K562 (cell line): ENCODE results near the gene OXT. TPM values are rescaled to one million over a fixed set of nuclear protein-coding genes. Genes with fewer than 3 reads are reported as not detected.

Experiments
- DLX4 ChIP-seq: fragments of 250-450 bp; sonication (Bioruptor Pico); IDR thresholded peaks from 2 replicates; pipeline ENCODE4 v1.6.1; 2021; ENCODE audit warnings: mild to moderate bottlenecking
- ETV1 ChIP-seq: fragments of 450-650 bp; conservative IDR thresholded peaks from 2 replicates; pipeline ENCODE4 v1.6.1; 2016; ENCODE audit warnings: missing genetic modification characterization, control low read depth, low read depth, missing compliant biosample characterization
- ILK ChIP-seq: fragments of 450-650 bp; IDR thresholded peaks from 2 replicates; pipeline ENCODE4 v1.6.1; 2016; ENCODE audit warnings: missing genetic modification characterization, low read depth, mild to moderate bottlenecking, missing compliant biosample characterization, moderate library complexity, borderline replicate concordance
- MTA2 ChIP-seq: fragments of 450-650 bp; IDR thresholded peaks from 2 replicates; pipeline ENCODE4 v1.6.1; 2016; ENCODE audit warnings: low read depth
- NEUROD1 ChIP-seq: fragments of 150-350 bp; IDR thresholded peaks from 2 replicates; pipeline ENCODE4 v1.6.1; 2014; ENCODE audit warnings: borderline replicate concordance, low read length, low read depth; ENCODE audit not compliant: partially characterized antibody
- polyA plus RNA-seq, 8 experiments: library from polyadenylated mRNA; depleted of rRNA in 4 of 8; stranded (reverse) in 5 of 8; unstranded in 3 of 8; fragments of >200 nt; fragmentation: Nextera tagmentation in 2 of 8; fragmentation: Illumina TruSeq in 1 of 8; extraction: Ambion mirVana in 2 of 8; extraction: Trizol in 1 of 8; gene quantifications; 2 replicates each; pipeline versions ENCODE4 v1.2.1 to v1.2.3, GENCODE V29; 2011 to 2014; ENCODE audit warnings: inconsistent platforms in 1 of 8, missing spikeins in 1 of 8
- total RNA-seq, 7 experiments: library from RNA; depleted of rRNA in 6 of 7; stranded (reverse); fragments of >200 nt in 6 of 7; fragmentation: Illumina TruSeq in 2 of 7; extraction: Trizol in 2 of 7; gene quantifications; 2 replicates each; pipeline versions ENCODE4 v1.2.1 to v1.2.3, GENCODE V29; 2011 to 2021; ENCODE audit warnings: low replicate concordance in 1 of 7
- TF ChIP-seq, protein P1 (sequence below), 2 experiments: fragments of 450-650 bp in 1 of 2; sonication (generic) in 1 of 2; formaldehyde crosslinking in 1 of 2; IDR thresholded peaks in 1 of 2; conservative IDR thresholded peaks in 1 of 2; 2 replicates each; pipeline versions ENCODE4 v1.6.1 to v1.8.1; 2016 to 2023; ENCODE audit warnings: mild to moderate bottlenecking in 2 of 2, moderate library complexity in 2 of 2, inconsistent platforms in 1 of 2, missing genetic modification reagents in 1 of 2

OXT gene
- total and polyA plus RNA-seq, 9 of the 15 experiments (the other 6 are each of a cell fraction or from before 2014, with no cell fraction given): not detected

- TF ChIP-seq ETV1 (tag): no peak
- TF ChIP-seq, protein P1, sequence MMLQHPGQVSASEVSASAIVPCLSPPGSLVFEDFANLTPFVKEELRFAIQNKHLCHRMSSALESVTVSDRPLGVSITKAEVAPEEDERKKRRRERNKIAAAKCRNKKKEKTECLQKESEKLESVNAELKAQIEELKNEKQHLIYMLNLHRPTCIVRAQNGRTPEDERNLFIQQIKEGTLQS (IDR thresholded peaks at IDR 0.05): no peak
- TF ChIP-seq, protein P1 (CRISPR knock-in tag; conservative IDR thresholded peaks at IDR 0.05): no peak
- TF ChIP-seq ILK (tag): no peak
- TF ChIP-seq MTA2: no peak
- no peak for TF ChIP-seq DLX4 (CRISPR knock-in tag)
- no peak for TF ChIP-seq NEUROD1
These were observed 36.1 kb downstream of the OXT start (continued) for GRCh38 chr20:3107464-3108025.
